HG02642 (cell line): ENCODE results near the gene TST.
"Not testable (repeated sequence)": the region's sequence is repeated elsewhere in the genome, so short reads cannot be mapped to it uniquely, and the experiment has no call there.

Experiments
- ATAC-seq: cut with Tn5 transposase; IDR thresholded peaks from one replicate; pipeline ENCODE4 v1.9.1; 2021; ENCODE audit warnings: mild to moderate bottlenecking; ENCODE audit not compliant: unreplicated experiment, poor library complexity

The TST gene

DNA sequence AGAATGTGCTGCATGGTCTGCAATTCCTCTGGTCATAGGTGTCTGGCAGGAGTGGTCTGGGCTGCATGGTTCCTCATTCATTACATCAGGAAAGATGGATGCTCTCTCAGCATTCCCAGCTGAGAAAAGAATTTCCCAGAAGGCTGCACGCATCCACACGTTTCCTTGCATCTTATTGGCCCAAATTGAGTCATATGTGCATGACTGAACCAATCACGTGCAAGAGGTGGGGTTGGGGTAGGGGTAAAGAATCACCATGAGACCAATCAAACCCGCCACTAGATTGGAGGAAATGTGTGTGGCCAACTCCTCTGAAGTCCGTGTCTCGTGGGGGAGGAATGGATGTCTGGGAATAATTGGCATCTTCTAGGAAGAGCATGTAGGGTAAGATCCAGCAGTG lies 28.8 kb downstream of the TST start:
- no peak for ATAC-seq

DNA sequence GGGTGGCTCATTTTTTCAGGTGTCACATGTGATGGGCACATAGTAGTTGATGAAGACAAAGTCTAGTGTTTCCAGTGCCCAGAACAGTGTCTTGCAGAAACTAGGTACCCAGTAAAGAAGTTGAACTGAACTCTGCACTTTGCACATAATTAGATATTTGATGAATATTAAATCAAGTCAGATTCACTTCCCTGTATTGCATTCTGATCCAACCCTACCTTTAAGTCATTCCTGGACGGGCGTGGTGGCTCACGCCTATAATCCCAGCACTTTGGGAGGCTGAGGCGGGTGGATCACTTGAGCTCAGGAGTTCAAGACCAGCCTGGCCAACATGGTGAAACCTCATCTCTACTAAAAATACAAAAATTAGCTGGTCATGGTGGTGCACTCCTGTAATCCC lies 30.2 kb downstream of the TST start:
- not testable (repeated sequence) for ATAC-seq

DNA sequence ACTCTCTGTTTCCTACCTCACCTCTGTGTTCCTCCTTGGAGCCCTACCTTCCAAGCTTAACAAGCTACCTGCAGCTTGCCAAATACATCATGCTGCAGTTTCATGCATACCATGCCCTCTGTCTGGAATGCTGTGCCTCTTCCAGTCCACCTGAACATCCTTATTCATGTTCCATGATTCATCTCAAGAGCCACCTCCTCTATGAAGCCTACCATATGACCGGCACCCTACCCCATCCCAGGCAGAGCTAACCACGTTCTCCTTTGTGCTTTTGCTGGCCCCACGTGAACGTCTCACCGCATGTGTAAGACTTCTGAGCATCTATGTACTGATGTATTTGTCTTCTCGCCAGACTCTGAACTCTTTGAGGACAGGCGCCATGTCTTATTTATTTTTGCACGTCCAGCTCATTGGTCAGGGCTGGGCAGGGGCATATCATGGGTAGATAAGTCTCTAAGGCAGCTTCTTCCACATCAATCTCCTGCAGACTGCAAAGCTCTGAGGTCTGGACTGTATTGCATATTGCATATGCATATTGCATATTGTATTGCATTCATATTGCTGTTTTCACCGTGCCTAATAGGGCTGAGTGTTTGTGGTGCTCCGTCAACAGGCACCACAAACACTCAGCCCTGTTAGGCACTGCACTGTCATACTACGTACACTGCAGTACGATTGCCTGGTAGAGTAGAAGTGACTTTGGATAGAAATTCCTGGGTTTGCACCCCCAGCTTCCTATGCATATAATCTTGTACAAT lies 31.0 kb downstream of the TST start:
- ATAC-seq: no peak

DNA sequence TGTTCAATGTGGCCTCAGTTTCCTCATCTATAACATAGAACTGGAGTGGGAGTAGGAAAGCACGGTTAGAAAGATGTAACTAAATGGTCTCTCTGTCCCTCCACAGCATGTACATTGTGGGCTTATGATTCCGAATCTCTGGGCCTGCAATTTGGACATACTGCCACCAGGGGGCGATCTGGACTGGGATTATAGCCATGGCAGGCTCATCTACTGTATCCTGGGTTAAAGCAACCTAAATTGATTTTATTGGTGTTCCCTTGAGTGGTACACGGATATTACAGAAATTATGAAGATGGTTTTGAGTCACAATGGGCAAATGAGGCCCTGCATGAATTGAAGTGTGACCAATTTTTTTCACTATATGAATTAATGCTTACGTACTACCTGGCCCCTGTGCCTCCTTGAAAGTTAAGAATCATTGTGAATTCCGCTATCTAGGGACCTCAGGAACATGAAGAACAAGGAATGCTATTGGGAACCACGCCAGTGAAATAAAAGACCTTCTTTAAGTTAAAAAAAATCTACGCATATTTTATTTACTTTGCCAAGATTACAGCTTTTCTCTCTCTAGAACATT lies 32.9 kb downstream of the TST start:
- no peak for ATAC-seq

DNA sequence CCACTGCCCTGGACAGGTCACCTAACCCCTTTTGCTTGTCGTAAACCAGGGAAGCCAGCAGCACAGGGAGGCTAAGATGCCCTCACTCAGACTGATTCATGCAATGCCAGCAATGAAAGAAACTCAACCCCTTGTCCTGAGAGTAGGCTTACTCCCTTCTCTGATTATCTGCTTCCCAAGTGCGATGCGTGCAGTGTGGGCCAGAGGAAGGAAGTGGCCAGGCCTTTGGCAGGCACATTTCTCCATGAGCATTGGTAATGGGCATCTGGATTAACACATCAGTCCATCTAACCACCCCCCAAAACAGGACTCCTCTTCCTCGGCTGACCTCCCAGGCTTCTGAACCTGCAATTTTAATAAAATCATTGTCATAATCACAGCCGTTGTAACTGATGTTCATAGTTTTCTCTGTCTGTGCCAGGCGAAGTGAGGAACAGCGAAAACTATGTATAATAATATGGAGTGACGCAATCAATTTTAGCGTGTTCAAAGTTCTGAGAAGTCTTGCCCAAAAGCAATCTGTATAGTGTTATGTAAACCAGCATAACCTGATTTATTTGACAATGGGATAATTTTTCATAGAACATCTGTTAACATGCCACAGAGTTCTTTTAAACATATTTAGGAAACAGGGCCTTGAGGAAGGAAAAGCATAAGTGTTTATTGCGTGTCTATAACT lies 33.9 kb downstream of the TST start:
- no peak for ATAC-seq

DNA sequence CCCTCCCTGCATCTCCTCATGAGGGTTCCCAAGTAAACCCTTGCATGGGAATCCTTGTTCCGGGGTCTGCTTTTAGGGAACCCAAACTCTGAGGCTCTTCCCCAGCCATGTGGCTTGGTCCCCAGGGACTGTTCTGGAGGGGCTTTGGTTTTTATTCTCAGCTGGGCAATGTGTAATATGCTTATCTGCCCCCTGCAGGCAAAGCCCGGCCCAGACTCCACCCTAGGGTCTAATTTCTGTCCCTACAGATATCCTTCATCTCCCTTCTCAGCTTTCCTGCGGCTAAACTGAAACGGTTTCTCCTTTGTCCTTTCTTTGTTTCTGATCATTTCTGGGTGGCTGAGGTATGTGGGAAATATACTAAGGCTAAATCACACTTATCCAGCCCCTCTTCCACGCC lies 37.1 kb downstream of the TST start:
- ATAC-seq: no peak

DNA sequence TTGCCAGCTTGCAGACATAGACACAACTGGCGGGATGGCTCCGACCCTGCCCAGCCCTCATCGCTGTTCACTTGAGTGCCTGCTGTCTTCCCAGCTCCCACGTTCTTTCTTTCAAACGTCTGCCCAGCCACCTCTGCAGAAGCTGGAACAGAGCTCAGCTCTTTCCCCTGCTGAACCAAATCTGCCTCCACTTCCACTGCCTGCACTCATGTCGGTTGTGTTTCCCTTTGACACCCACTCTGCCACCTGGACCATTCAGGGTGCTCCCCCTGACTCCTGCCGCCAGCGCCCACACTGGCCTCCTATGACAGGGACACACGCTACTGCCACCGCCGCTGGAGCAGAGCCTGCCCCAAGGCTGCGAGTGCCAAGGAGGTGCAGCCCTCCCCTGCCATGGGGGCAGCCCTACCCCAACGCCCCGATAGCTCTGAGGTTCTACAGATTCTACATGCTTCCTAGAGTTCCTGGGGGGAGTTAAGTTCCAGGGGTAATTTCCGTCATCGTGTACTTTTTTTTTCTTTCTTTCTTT lies 37.9 kb downstream of the TST start:
- no peak for ATAC-seq

DNA sequence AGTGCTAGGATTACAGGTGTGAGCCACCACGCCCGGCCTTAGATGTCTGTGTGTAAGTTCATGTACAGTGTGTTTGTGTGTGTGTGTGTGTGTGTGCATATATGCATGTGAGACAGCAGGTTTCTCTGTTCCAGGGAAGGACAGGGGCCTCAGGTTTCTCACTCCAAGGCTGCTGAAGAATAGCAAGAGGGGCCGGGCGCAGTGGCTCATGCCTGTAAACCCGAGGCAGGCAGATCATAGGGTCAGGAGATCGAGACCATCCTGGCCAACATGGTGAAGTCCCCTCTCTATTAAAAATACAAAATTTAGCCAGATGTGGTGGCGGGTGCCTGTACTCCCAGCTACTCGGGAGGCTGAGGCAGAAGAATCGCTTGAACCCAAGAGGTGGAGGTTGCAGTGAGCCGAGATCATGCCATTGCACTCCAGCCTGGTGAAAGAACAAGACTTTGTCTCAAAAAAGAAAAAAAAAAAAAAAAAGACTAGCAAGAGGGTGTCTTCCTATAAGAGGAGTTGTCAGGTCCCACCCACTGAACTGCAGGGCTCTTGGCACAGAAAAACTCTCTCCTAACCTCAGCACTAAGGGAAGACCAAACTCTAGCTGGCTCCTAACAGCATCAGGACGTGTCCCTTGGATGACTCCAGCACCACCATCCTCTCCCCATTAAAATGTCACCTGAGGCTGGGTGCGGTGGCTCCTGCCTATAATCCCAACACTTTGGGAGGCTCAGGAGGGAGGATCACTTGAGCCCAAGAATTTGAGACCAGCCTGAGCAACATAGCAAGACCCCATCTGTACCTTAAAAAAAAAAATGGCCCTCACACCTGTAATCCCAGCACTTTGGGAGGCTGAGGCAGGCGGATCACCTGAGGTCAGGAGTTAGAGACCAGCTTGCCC lies 40.0 kb downstream of the TST start:
- ATAC-seq: no peak

DNA sequence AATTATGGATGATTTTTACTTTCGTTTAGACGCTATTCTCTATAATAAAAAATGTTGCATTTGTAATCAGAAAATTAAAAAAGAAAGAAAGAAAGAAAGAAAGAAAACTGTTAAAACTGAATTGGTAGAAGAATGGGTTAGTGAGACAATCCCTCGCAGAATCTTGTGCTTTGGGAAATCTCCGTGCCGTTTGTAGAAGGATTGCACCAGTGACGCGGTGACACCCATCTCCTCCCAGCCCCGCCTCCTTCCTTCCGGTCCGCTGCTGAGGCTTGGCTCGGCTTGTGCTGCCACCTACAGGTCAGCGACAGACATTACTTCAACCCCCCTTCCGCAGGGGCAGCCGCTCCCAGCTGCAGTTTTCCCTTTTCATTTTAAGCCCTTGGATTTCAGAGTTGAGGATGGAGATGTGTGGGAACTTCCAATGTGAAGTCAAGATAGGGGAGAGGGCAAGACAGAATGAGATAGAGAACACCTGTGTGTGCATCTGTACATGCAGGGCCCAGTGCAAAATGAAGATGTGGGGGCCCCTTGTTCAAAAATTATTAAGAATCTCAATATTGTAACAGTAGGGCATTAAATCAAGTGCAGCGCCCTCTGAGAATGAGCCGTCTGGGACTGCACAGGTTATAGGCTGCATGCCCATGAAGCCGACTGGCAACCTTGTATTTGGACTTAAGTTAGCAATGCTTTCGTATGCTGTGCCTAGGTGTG lies 41.1 kb downstream of the TST start:
- ATAC-seq: peak; percentile 78

DNA sequence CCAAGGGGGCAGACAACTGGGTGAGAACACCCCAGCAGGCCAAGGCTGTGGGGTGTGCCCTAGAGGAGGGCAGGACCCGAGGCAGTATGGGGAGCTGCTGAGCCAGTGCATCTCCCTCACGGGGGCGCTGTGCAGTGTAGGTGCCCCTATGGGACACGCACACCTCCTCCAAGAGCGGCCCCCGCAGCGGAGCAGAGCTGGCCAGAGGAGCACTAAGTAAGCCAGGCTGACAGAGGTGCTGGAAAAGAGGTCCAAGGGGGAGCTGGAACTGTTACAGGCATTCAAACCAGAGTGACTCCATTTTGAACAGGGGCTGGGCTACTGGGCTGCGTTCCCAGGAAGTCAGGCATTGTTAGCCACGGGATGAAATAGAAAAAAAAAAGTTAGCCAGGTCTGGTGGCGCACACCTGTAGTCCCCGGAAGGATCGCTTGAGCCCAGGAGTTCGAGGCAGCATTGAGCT lies 41.8 kb downstream of the TST start:
- ATAC-seq: peak; percentile 63

DNA sequence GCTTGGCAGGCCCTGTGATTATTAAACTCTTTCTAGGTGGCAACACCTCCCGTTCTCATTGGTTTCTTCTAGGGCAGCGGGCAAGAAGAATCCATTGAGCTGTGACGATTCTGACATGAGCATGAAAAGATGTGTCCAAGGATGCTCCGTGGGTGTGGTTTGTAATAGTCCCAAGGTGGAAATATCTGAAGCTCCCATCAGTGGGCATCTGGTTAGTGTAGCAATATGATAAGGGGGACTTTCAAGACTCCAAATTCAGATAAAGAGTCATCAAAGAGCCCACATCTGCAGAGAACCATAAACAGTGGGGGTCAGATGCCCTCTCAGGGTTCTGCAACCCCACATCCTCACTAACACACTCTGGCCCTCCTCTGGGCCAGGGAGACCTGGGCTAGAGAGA lies 42.6 kb downstream of the TST start:
- ATAC-seq: no peak

DNA sequence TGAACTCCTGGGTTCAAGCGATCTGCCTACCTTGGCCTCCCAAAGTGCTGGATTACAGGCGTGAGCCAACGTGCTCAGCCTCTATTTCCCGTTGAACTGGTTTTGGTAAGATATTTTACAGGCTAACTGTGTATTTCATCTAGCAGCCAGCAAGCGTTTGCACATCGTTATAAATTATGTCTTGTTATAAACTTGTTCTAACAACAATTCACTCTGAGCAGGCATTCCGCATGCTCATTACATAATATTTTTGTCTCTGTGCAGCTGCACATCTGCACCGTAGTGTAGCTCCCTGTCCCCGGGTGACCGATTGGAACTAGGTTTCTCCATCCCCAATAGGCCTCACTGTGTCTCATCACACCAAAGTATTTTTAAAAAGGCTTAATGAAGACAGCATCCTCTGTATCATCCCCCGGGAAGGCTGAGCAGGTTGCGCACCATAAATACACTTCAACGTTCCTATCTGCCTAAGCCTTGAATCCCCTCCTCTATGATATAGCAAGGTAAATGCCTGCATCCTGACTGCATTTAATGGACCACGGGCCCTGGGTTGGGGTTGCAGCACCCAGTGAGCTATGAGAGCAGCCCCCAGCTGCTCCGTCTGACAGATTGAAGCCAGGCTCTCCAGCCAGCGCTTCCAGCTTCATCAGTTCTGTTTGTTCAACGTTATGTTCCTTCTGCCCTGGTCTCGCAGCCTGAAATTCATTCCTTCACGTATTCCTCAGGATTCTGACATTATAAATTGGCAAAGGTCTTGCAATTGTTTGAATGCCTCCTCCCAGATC lies 47.7 kb downstream of the TST start:
- ATAC-seq: no peak

DNA sequence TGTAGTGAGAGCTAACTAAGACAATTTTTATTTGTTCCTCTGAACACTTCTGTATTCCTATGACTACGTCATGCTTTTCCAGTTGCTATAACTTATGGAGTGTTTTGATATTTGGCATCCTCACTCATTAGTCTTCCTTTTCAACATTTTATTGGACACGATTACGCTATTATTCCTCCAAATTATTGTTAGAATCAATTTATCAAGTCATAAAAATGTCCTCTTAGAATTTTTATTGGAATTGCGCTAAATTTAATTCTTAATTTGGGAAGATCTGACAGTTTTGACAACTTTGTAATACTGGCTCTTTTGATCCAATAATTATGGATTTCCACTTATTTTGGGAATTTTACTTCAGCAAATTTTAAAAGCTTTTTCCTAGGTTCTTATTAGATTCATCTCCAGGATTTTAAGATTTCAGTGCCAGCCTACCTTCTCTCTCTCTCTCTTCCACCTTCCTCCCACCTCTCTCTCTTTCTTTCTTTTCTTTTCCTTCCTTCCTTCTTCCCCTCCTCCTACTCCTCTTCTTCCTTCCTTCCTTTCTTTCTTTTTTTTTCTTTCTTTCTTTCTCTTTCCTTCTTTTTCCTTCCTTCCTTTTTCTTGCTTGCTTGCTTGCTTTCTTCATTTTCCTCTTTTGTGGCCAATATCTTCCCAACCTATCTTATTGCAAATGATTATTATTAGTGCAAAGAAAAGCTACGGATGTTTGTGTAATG lies 50.8 kb downstream of the TST start:
- no peak for ATAC-seq

DNA sequence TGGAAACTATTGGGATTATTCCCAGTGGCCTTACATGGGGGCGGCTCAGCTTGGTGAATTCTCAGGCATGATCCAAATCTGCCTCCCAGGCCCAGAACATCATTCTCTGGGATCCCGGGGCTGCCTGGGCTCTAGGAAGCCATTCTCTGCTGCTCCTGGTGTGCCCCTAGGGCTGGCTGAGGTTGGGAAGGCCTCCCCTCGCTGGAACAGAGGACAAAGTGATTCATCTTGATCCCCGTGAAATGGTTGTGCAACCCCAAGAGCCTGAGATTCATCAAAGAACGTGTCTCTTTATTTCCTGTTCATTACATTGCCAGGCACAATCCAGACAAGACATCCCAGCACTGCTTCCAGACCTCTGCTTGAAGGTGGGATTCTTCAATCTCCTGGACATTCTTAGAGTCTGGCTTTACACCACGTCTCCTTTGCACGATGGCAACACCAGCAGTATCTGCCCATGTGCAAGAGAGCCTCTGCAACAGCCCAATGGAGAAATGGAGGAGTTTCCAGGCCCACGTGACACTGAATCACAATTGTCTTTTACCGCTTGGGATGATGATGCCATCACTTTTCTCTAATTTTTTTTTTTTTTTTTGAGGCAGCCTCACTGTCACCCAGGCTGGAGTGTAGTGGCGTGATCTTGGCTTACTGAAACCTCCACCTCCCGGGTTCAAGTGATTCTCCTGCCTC lies 52.3 kb downstream of the TST start:
- ATAC-seq: no peak

DNA sequence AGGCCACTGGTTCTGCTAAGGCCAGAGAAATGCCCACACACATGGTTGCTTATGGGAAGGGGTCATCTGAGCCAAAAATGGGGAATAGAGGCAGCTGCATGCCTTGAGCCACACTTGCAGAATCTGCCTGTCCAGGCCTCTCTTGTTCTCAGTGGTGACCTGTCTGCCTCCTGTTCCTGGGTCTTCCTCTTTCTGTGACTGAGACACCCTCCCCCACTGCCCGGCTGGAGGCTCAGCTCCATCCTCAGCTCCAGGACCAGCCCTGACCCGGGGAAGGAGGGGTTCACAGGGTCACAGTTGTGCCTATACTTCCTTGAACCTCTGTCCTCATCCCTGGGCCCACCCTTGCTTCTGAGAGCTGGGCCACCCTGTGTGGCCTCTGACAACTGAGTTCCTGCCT lies 53.6 kb downstream of the TST start:
- ATAC-seq: no peak

DNA sequence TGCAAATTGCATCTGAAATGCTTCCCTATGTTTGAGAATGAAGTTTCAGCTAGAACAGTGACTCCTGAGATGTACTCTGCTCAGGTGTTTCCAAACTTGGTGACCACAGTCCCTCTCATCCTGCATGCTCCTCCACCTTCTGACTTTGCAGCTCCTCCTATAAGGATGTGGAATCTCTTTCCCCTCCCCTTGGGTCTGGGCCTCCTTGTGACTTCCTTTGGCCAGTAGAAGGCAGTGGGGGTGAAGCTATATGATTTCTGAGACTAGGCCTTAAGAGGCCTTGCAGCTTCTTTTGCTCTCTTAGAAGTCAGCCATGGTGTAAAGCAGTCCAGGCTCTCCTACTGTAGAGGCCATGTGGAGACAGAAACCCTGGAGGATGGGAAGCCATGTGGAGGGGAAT lies 55.1 kb downstream of the TST start:
- no peak for ATAC-seq

DNA sequence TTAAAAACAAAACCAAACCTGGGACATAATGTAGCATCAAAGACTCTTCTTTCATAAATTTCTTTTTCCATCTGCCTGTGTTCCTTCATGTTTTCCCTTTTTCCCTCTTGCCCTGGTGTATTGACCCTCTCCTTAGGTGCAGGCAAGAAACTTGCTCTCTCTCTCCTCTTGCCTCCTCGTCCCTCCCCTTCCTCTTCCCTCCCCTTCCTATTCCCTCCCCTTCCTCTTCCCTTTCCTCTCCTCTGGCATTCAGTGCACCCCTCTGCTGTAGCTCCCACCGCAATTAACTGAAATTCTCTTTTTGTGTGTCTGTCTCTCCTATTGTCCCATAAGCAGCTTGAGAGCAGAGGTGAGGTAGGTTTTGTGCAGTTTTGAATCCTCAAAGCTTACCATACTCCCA lies 55.9 kb downstream of the TST start:
- ATAC-seq: no peak

DNA sequence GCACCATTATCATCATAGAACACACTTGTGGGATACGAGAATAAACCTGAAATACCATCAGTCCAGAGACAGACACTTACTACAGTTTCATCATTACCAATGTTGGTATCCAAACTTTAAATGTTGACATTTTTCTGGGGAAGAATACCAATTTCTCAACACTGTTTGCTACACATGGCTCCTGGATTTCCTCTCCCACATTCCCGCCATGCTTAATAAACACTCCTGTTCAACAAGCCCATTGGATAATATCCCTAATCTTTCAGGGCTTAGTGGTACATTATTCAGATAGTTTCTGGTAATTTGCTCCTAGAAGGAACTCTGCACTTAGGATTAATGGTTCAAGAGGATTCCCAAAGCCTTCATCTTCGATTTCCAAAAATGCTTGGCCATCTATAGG lies 57.6 kb downstream of the TST start:
- no peak for ATAC-seq
